Erythroblast (primary cell): ENCODE data around the gene AS3MT.

Experiments used
- GATA1 ChIP-seq: IDR thresholded peaks from 2 replicates; pipeline ENCODE4 v1.6.1; 2011; ENCODE audit warnings: low read depth, mild to moderate bottlenecking, control low read depth, low read length, moderate library complexity
- POLR2A ChIP-seq: IDR thresholded peaks from 2 replicates; pipeline ENCODE4 v1.6.1; 2011; ENCODE audit warnings: mild to moderate bottlenecking, low read length

- TF ChIP-seq GATA1 (no peak), POLR2A (no peak)
Measured at GRCh38 chr10:102865620-102866019, 3.6 kb upstream of the AS3MT start.
